GM18519 (cell line): ENCODE results near the gene AIFM3.
"Not testable (repeated sequence)": the region's sequence is repeated elsewhere in the genome, so short reads cannot be mapped to it uniquely, and the experiment has no call there.

Source experiments
- ATAC-seq: cut with Tn5 transposase; IDR thresholded peaks from one replicate; pipeline ENCODE4 v1.9.1; 2021; ENCODE audit warnings: mild to moderate bottlenecking, moderate library complexity; ENCODE audit not compliant: unreplicated experiment, low FRiP score

Gene AIFM3

GRCh38 chr22:20956258-20957101 is 10.6 kb upstream of the AIFM3 start:
- ATAC-seq: no peak

- ATAC-seq: no peak
These were observed 9.9 kb upstream of the AIFM3 start for GRCh38 chr22:20957102-20957682.

- no peak for ATAC-seq
These were observed 9.2 kb upstream of the AIFM3 start for GRCh38 chr22:20957683-20958431.

GRCh38 chr22:20959578-20960461 is 7.2 kb upstream of the AIFM3 start:
- ATAC-seq: no peak

GRCh38 chr22:20960609-20961008 is 6.4 kb upstream of the AIFM3 start:
- ATAC-seq: no peak

- no peak for ATAC-seq
These were observed 4.5 kb upstream of the AIFM3 start for GRCh38 chr22:20962491-20962945.

GRCh38 chr22:20963201-20964052 is 3.6 kb upstream of the AIFM3 start:
- no peak for ATAC-seq

- ATAC-seq: no peak
These were observed 2.8 kb upstream of the AIFM3 start for GRCh38 chr22:20964090-20964798.

- ATAC-seq: no peak
These were observed 2.3 kb upstream of the AIFM3 start for GRCh38 chr22:20964799-20965103.

GRCh38 chr22:20965104-20965887 is 1.8 kb upstream of the AIFM3 start:
- no peak for ATAC-seq

GRCh38 chr22:20965888-20966855 is 883 bp upstream of the AIFM3 start:
- ATAC-seq: no peak

- ATAC-seq: no peak
These were observed 699 bp downstream of the AIFM3 start for GRCh38 chr22:20967697-20968211.

GRCh38 chr22:20968281-20968977 is 1.4 kb downstream of the AIFM3 start:
- ATAC-seq: no peak

- no peak for ATAC-seq
These were observed 4.0 kb downstream of the AIFM3 start for GRCh38 chr22:20970939-20971657.

GRCh38 chr22:20972014-20972694 is 5.1 kb downstream of the AIFM3 start:
- ATAC-seq: not testable (repeated sequence)
